GM06990 (cell line): ENCODE results near the gene GALNT12.

Experiments used
- DNase-seq: peaks from one replicate; pipeline ENCODE4 v3.0.0-alpha.2; 2011; ENCODE audit not compliant: insufficient read length; ENCODE audit errors: extremely low read depth
- H3K27me3 ChIP-seq: replicated peaks from 2 replicates; pipeline ENCODE4 v1.6.0; 2011; ENCODE audit warnings: low read length; ENCODE audit not compliant: control insufficient read depth, insufficient read depth
- H3K36me3 ChIP-seq: 2 replicates; pipeline ENCODE4 v1.5.1; 2011; ENCODE audit warnings: low read length; ENCODE audit not compliant: control insufficient read depth, insufficient read depth
- H3K4me3 ChIP-seq: replicated peaks from 2 replicates; pipeline ENCODE4 v1.5.1; 2011; ENCODE audit warnings: low read depth, mild to moderate bottlenecking, control low read depth, low read length
- TF ChIP-seq, protein P1 (sequence below): IDR thresholded peaks from 2 replicates; pipeline ENCODE4 v1.5.1; 2011; ENCODE audit warnings: low read length, control low read depth, mild to moderate bottlenecking, inconsistent platforms; ENCODE audit not compliant: insufficient read depth, poor library complexity, severe bottlenecking

GALNT12 gene

DNA sequence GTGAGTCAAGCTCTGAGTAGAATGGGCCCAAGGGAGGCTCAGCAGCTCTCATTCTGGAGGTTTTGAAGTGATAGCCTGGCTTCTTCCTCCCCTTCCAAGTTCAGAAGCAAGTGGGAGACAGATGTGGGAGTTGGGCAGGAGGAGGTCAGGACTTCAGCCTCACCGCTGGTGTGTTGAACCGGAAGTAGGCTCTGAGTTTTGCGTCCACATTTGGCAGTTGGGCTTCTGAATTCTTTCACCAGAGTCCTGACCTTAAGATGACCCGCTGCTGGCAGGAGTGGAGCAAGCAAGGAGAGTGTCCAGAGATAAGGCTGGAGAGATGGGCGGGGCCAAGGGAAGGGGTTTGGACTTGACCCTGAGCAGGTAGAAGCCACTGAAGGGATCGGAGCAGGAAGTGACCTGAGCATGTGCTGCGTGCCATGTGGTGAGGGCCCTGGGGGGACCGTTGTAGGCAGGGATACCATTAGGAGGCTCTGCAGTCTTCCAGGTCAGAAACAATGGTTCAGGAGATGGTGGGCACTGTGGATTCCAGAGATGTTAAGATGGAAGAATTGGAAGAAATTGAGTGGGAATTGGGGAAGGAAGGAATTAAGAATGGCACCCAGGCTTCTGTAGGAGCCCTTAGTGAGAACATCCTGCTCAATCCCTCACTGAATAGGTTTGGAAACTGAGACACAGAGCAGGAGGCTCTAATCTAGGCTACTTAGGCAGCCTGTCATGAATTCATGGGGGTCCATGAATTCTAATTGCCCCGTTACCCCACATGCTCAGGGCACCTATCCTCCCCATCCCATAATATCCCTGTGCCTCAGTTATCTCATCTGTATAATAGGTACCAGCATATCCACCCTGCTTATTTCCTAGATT lies 25.9 kb downstream of the GALNT12 start:
- DNase-seq: no peak
- Histone ChIP-seq H3K4me3 (no peak overlapping the region), H3K27me3 (no peaks in the 10 kb centered on the region; the same call in 1 of the 2 replicates), H3K36me3 (no peaks in the 10 kb centered on the region)
- TF ChIP-seq, protein P1, sequence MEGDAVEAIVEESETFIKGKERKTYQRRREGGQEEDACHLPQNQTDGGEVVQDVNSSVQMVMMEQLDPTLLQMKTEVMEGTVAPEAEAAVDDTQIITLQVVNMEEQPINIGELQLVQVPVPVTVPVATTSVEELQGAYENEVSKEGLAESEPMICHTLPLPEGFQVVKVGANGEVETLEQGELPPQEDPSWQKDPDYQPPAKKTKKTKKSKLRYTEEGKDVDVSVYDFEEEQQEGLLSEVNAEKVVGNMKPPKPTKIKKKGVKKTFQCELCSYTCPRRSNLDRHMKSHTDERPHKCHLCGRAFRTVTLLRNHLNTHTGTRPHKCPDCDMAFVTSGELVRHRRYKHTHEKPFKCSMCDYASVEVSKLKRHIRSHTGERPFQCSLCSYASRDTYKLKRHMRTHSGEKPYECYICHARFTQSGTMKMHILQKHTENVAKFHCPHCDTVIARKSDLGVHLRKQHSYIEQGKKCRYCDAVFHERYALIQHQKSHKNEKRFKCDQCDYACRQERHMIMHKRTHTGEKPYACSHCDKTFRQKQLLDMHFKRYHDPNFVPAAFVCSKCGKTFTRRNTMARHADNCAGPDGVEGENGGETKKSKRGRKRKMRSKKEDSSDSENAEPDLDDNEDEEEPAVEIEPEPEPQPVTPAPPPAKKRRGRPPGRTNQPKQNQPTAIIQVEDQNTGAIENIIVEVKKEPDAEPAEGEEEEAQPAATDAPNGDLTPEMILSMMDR: no peak

DNA sequence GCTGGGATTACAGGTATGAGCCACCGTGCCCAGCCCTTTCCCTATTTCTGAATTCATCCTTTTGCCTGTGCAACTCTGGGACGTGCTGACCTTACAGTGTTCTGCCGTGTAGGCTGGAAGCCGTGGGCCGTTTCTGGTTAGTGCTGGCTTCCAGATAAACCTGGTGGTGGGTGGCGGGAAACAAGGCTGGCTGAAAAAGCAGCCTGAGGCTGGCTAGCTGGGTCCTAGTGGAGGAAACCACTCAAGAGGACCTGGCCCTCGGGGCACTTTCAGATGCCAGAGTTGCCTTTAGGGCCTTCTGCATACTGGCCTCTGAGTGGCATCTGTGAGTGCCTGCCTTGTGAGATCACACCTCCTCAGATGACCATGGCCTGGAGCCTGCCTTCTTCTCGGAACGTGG lies 26.9 kb downstream of the GALNT12 start:
- H3K27me3 ChIP-seq: no peaks in the 10 kb centered on the region; the same call in 1 of the 2 replicates
- DNase-seq: no peak
- H3K36me3 ChIP-seq: no peaks in the 10 kb centered on the region
- TF ChIP-seq, protein P1: no peak
- no peak overlapping the region for H3K4me3 ChIP-seq

DNA sequence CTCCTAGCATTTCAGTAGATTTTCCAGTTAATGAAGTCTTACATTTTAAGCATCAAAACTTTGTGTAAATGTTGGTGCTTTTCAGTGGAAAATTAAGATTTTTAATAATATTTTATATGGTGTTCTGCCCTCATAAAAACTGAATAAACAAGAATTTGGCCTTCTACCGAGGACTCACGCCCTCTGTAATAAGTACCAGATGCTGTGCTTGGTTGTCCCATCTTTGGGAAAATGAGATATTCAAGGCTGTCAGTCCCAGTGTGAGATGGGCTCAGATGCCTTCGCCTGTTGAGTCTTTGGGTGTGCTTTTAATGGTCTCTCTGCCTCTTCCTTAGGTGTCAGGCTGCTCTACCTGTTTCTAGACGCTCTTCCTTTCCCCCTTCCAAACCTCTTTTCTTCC lies 28.7 kb downstream of the GALNT12 start:
- H3K27me3 ChIP-seq: no peaks in the 10 kb centered on the region; the same call in 1 of the 2 replicates
- no peak for DNase-seq
- TF ChIP-seq, protein P1: no peak
- no peak overlapping the region for H3K4me3 ChIP-seq
- no peaks in the 10 kb centered on the region for H3K36me3 ChIP-seq

DNA sequence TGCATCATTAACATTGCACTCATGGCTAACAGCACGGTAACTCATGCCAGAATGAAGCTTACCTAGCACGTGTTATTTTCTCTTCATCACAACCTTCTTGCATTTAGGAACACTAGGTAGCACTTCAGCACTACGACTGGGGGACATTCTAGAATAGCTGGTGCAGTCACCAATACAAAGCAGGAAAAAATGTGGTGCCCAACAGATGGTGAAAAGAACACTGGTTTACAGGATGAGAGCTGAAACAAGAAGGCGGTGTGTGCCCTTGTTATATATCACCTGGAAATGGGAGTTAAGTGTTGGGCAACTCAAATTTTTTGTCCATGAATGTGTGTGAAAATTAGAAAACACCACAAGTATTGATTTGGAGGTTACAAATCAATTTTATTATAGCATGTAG lies 30.0 kb downstream of the GALNT12 start:
- Histone ChIP-seq H3K36me3 (no peaks in the 10 kb centered on the region), H3K27me3 (no peaks in the 10 kb centered on the region; the same call in 1 of the 2 replicates), H3K4me3 (no peak overlapping the region)
- TF ChIP-seq, protein P1: no peak
- no peak for DNase-seq

DNA sequence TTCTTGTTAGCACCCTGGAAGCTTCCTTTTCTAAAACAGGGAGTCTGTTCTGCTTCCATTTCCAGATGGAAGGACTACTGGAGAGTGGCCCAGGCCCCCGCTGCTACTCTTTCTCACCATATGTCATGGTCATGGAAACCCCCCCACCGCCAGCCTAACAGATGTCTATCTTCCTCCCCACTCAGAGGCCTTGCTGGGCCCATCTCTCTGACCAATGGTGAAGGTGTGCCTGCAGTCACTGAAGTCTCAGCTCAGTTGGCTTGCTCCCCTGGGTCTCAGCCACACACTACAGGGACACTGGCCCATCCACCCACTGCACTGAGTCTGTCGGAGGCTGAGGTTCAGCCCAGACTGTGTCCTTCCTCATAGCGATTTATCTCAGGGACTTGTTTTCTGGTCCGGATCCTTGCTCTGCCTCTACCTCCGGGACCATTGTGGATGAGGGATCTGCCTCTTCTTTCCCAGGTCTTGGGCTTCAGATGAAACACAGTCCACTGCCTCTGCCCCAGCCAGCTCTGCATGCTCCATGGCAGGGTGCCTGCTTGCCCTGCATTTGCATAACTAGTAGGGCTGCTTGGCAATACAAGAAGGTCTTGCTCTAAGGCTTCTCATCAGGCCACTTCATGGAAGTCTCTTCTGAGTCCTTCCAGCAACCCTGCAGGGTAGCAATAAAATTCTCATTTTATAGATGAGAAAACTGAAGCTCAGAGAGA lies 30.8 kb downstream of the GALNT12 start:
- Histone ChIP-seq H3K27me3 (no peaks in the 10 kb centered on the region), H3K4me3 (no peak overlapping the region), H3K36me3 (no peaks in the 10 kb centered on the region)
- TF ChIP-seq, protein P1: no peak
- DNase-seq: no peak
